ENCODE measurements around the gene CCRL2.
"Not testable (repeated sequence)": the region's sequence is repeated elsewhere in the genome, so short reads cannot be mapped to it uniquely, and the experiment has no call there.

Gene CCRL2

GRCh38 chr3:46431905-46432304 lies 24.8 kb downstream of the CCRL2 start:
- not testable (repeated sequence) for DNase-seq

- not testable (repeated sequence) for DNase-seq
Observed at GRCh38 chr3:46433118-46433517, 26.1 kb downstream of the CCRL2 start.

GRCh38 chr3:46433841-46434240 lies 26.8 kb downstream of the CCRL2 start:
- DNase-seq: no peak

- DNase-seq: no peak
Observed at GRCh38 chr3:46435081-46435726, 28.1 kb downstream of the CCRL2 start.

- DNase-seq: no peak
Observed at GRCh38 chr3:46438831-46439230, 31.8 kb downstream of the CCRL2 start.

GRCh38 chr3:46440531-46441294 lies 33.7 kb downstream of the CCRL2 start:
- DNase-seq: no peak

GRCh38 chr3:46442576-46443530 lies 35.8 kb downstream of the CCRL2 start:
- DNase-seq: no peak

GRCh38 chr3:46447228-46447985 lies 40.3 kb downstream of the CCRL2 start:
- no peak for DNase-seq

- DNase-seq: no peak
Observed at GRCh38 chr3:46448721-46449120, 41.7 kb downstream of the CCRL2 start.

- no peak for DNase-seq
Observed at GRCh38 chr3:46449755-46450552, 42.9 kb downstream of the CCRL2 start.

GRCh38 chr3:46453526-46454208 lies 46.6 kb downstream of the CCRL2 start:
- DNase-seq: no peak

GRCh38 chr3:46454209-46454595 lies 47.1 kb downstream of the CCRL2 start:
- no peak for DNase-seq

- no peak for DNase-seq
Observed at GRCh38 chr3:46454606-46455005, 47.5 kb downstream of the CCRL2 start.

GRCh38 chr3:46455231-46456115 lies 48.4 kb downstream of the CCRL2 start:
- DNase-seq: no peak

- DNase-seq: no peak
Observed at GRCh38 chr3:46456118-46456517, 49.1 kb downstream of the CCRL2 start.

All from DMS53 (cell line).